B cell (primary cell): ENCODE results near the gene WDR7. TPM values are rescaled to one million over a fixed set of nuclear protein-coding genes. Genes with fewer than 3 reads are reported as not detected.

Source experiments
- ATAC-seq: fragments of 200-7000 bp; cut with Tn5 transposase; one replicate; pipeline ENCODE4 v1.10.0; 2021; ENCODE audit warnings: low read depth, mild to moderate bottlenecking, moderate number of reproducible peaks, moderate library complexity
- CTCF ChIA-PET: fragments of 350-600 bp; sonication (Branson Sonifier 250); formaldehyde crosslinking; loops from one replicate; lab custom pipeline; 2021; ENCODE audit warnings: antibody characterized with exemption, inconsistent platforms; lab: Charles Lee
- POLR2A ChIA-PET: fragments of 350-600 bp; sonication (Branson Sonifier 250); formaldehyde crosslinking; loops from one replicate; lab custom pipeline; 2021; ENCODE audit warnings: antibody characterized with exemption; lab: Charles Lee
- DNase-seq: peaks from one replicate; pipeline ENCODE4 v3.0.0; 2013
- H2AFZ ChIP-seq: 2 replicates; pipeline ENCODE4 v1.6.1; 2012; ENCODE audit warnings: mild to moderate bottlenecking, low read depth, low read length; ENCODE audit not compliant: insufficient read depth, poor library complexity, severe bottlenecking
- H3K27ac ChIP-seq, 2 donors: 1 replicate in 1 of 2; 2 replicates in 1 of 2; pipeline ENCODE4 v1.5.1; 2012 to 2013; ENCODE audit warnings: low read length in 2 of 2, mild to moderate bottlenecking in 2 of 2, moderate library complexity in 1 of 2
- H3K27me3 ChIP-seq, 4 experiments: fragments of 200-600 bp in 1 of 4; sonication (generic) in 1 of 4; replicated peaks in 1 of 4; 1 replicate in 2 of 4; 2 replicates in 2 of 4; pipeline versions ENCODE4 v1.6.1 to v1.7.0; 2013 to 2016; ENCODE audit warnings: low read length in 3 of 4, mild to moderate bottlenecking in 2 of 4, mixed read lengths in 1 of 4, moderate library complexity in 1 of 4; ENCODE audit not compliant: insufficient read depth in 4 of 4, control insufficient read depth in 3 of 4; ENCODE audit errors: control extremely low read depth in 1 of 4
- H3K36me3 ChIP-seq, 2 experiments: replicated peaks in 1 of 2; 1 replicate in 1 of 2; 2 replicates in 1 of 2; pipeline versions ENCODE4 v1.6.1 to v1.7.1; 2013; ENCODE audit warnings: low read length in 1 of 2; ENCODE audit not compliant: insufficient read depth in 2 of 2, control insufficient read depth in 1 of 2; ENCODE audit errors: control extremely low read depth in 1 of 2, extremely low read depth in 1 of 2
- H3K4me1 ChIP-seq, 2 donors: fragments of 200-600 bp in 1 of 2; sonication (generic) in 1 of 2; 1 replicate in 1 of 2; 2 replicates in 1 of 2; pipeline versions ENCODE4 v1.5.1 to v1.6.1; 2013 to 2017; ENCODE audit warnings: low read length in 2 of 2; ENCODE audit not compliant: control insufficient read depth in 2 of 2, insufficient read depth in 2 of 2
- H3K4me2 ChIP-seq: replicated peaks from 2 replicates; pipeline ENCODE3; 2012; ENCODE audit warnings: mild to moderate bottlenecking, low read depth, low read length; ENCODE audit not compliant: poor library complexity, severe bottlenecking
- H3K4me3 ChIP-seq, 5 experiments: fragments of 200-600 bp in 1 of 5; sonication (generic) in 1 of 5; 1 replicate in 3 of 5; 2 replicates in 2 of 5; pipeline versions ENCODE4 v1.5.1 to v1.7.0; 2011 to 2016; ENCODE audit warnings: low read length in 4 of 5, mild to moderate bottlenecking in 4 of 5, low read depth in 2 of 5, control low read depth in 1 of 5, moderate library complexity in 1 of 5; ENCODE audit not compliant: insufficient read depth in 1 of 5; ENCODE audit errors: control extremely low read depth in 1 of 5, extremely low read depth in 1 of 5
- H3K79me2 ChIP-seq: fragments of 200-600 bp; sonication (generic); one replicate; pipeline ENCODE4 v1.6.0; 2016; ENCODE audit warnings: low read length; ENCODE audit not compliant: control insufficient read depth, insufficient read depth
- H3K9ac ChIP-seq: fragments of 200-600 bp; sonication (generic); 2 replicates; pipeline ENCODE4 v1.6.1; 2017; ENCODE audit warnings: mild to moderate bottlenecking, low read length, moderate library complexity
- H3K9me3 ChIP-seq, 3 donors: one replicate each; pipeline versions ENCODE4 v1.6.1 to v1.7.1; 2013; ENCODE audit warnings: low read length in 2 of 3; ENCODE audit not compliant: control insufficient read depth in 2 of 3, insufficient read depth in 1 of 3; ENCODE audit errors: control extremely low read depth in 1 of 3
- H4K20me1 ChIP-seq: 2 replicates; pipeline ENCODE4 v1.6.0; 2012; ENCODE audit warnings: mild to moderate bottlenecking, low read length; ENCODE audit not compliant: insufficient read depth, control insufficient read depth, poor library complexity, severe bottlenecking
- H3K27ac Mint-ChIP-seq: one replicate; pipeline ENCODE4 v1.8.0; 2021; ENCODE audit warnings: mixed read lengths
- H3K27me3 Mint-ChIP-seq: one replicate; pipeline ENCODE4 v1.8.0; 2021; ENCODE audit warnings: mixed read lengths
- H3K4me1 Mint-ChIP-seq: one replicate; pipeline ENCODE4 v1.8.0; 2021; ENCODE audit warnings: mixed read lengths
- H3K4me3 Mint-ChIP-seq: one replicate; pipeline ENCODE4 v1.8.0; 2021; ENCODE audit warnings: mixed read lengths
- H3K9me3 Mint-ChIP-seq: one replicate; pipeline ENCODE4 v1.8.0; 2022; ENCODE audit warnings: mixed read lengths; ENCODE audit not compliant: insufficient read depth
- CTCF ChIP-seq: fragments of 200-600 bp; IDR thresholded peaks from one replicate; pipeline ENCODE4 v1.8.0; 2022; ENCODE audit warnings: antibody characterized with exemption, mild to moderate bottlenecking
- EZH2 ChIP-seq: IDR thresholded peaks from 2 replicates; pipeline ENCODE4 v1.6.1; 2012; ENCODE audit warnings: borderline replicate concordance, low read depth, mild to moderate bottlenecking, moderate library complexity, low read length; ENCODE audit not compliant: insufficient read depth, poor library complexity, severe bottlenecking
- WGBS: methylation state at CpG from one replicate; pipeline ENCODE4 v1.1.5; 2013; ENCODE audit warnings: missing lambda C conversion rate; ENCODE audit not compliant: insufficient coverage; 5-methylcytosine and 5-hydroxymethylcytosine counted together
- intact Hi-C: fragments of 100-400 bp; cut with micrococcal nuclease; formaldehyde crosslinking; loops from one replicate; pipeline ENCODE4 v1.10.0; 2022
- polyA plus RNA-seq: library from polyadenylated mRNA; depleted of rRNA; stranded (reverse); fragments of >200 nt; gene quantifications from 2 replicates; pipeline ENCODE4 v1.2.3, GENCODE V29; 2012
- total RNA-seq, 2 donors: library from RNA; stranded (reverse); fragments of 120-200 nt in 1 of 2; gene quantifications; 1 replicate in 1 of 2; 2 replicates in 1 of 2; pipeline versions ENCODE4 v1.2.3 to v1.2.4, GENCODE V29; 2013 to 2022

Gene WDR7
- total and polyA plus RNA-seq, 2 donors (not counting 1 experiment from before 2014, with no cell fraction given), result 5.5 to 45.0 TPM

- no peak for DNase-seq
- intact Hi-C loops, result no loop called here
- no peak overlapping the region for H3K4me2 ChIP-seq
- H3K27me3 ChIP-seq, result no peaks in the 10 kb centered on the region
- H4K20me1 ChIP-seq, result no peaks in the 10 kb centered on the region
- no peaks in the 10 kb centered on the region for H3K9me3 ChIP-seq
- no peaks in the 10 kb centered on the region for H3K9me3 Mint-ChIP-seq
- H3K27me3 Mint-ChIP-seq, result no peaks in the 10 kb centered on the region
- peaks cover 0 to 4% of the 10 kb centered on the region in 2 donors for H3K4me1 ChIP-seq
- no peak overlapping the region for H3K9ac ChIP-seq
- WGBS, result no CpG with 5 or more reads among the region's 2 CpGs
- H3K4me1 Mint-ChIP-seq, result peaks cover 12% of the 10 kb centered on the region
- no peaks in the 10 kb centered on the region for H3K79me2 ChIP-seq
- no peak for ATAC-seq
- no peak overlapping the region for H3K27ac Mint-ChIP-seq
- H3K36me3 ChIP-seq, result no peaks in the 10 kb centered on the region
- H2AFZ ChIP-seq, result no peak overlapping the region
- no peak overlapping the region for H3K4me3 Mint-ChIP-seq
- no peak for TF ChIP-seq EZH2
- TF ChIP-seq CTCF, result no peak
- no peak overlapping the region for H3K27ac ChIP-seq
- ChIA-PET POLR2A (interaction anchor here (0.7 kb wide), 1 partner anchor 18 kb away, joined by 5 read pairs; no protein-coding TSS in a partner anchor), CTCF (no interaction called here)
- H3K4me3 ChIP-seq, result no peak overlapping the region
Observed at GRCh38 chr18:57003342-57003741, 352.2 kb downstream of the WDR7 start.

GRCh38 chr18:57004366-57005121 lies 353.4 kb downstream of the WDR7 start:
- H3K9me3 Mint-ChIP-seq, result no peaks in the 10 kb centered on the region
- no peak overlapping the region for H3K4me3 ChIP-seq
- H3K27ac ChIP-seq, result no peak overlapping the region
- H3K9ac ChIP-seq, result no peak overlapping the region
- ChIA-PET CTCF (no interaction called here), POLR2A (no interaction called here)
- H3K27ac Mint-ChIP-seq, result no peak overlapping the region
- no peak for DNase-seq
- WGBS, result 100% methylated on average over 1 of the region's 5 CpGs
- H2AFZ ChIP-seq, result no peak overlapping the region
- H3K27me3 ChIP-seq, result no peaks in the 10 kb centered on the region
- no peaks in the 10 kb centered on the region for H3K79me2 ChIP-seq
- H3K4me3 Mint-ChIP-seq, result no peak overlapping the region
- no peak overlapping the region for H3K4me2 ChIP-seq
- intact Hi-C loops, result no loop called here
- peaks cover 0 to 4% of the 10 kb centered on the region in 2 donors for H3K4me1 ChIP-seq
- no peaks in the 10 kb centered on the region for H3K27me3 Mint-ChIP-seq
- no peaks in the 10 kb centered on the region for H4K20me1 ChIP-seq
- no peak for TF ChIP-seq EZH2
- no peak for TF ChIP-seq CTCF
- ATAC-seq, result peak; percentile 51
- H3K4me1 Mint-ChIP-seq, result peaks cover 12% of the 10 kb centered on the region
- H3K9me3 ChIP-seq, result no peaks in the 10 kb centered on the region
- H3K36me3 ChIP-seq, result no peaks in the 10 kb centered on the region
